NT2/D1 (cell line): ENCODE measurements around the gene LIPC.

Experiments used
- SUZ12 ChIP-seq: IDR thresholded peaks from 2 replicates; pipeline ENCODE4 v1.6.1; 2011; ENCODE audit not compliant: insufficient read length, insufficient read depth; ENCODE audit errors: extremely low read depth
- YY1 ChIP-seq: IDR thresholded peaks from 2 replicates; pipeline ENCODE4 v1.6.1; 2011; ENCODE audit not compliant: insufficient read length, insufficient read depth
- ZNF274 ChIP-seq: IDR thresholded peaks from 2 replicates; pipeline ENCODE4 v1.6.1; 2011; ENCODE audit warnings: mild to moderate bottlenecking, low read depth, low read length

DNA sequence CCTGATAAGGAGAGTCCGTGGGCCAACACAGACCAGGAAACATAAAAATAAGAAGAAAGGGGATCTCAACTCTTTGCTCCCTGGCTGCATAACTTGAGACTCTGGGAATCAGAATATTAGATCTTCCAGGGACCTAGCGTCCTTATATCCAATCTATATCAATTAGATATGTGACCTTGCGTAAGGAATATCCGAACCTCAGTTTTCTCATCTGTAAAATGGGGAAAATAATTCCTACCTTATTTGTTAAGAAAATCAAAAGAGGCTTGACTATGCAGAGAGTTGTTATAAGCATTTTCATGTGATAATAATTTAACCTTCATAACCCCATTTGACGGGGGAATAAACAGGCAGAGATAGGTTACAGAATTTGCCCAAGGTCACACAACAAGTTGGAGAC lies 7.1 kb upstream of the LIPC start:
- TF ChIP-seq YY1 (no peak), ZNF274 (no peak), SUZ12 (no peak)
